ENCODE data around the gene MYO10. TPM values are rescaled to one million over a fixed set of nuclear protein-coding genes. Genes with fewer than 3 reads are reported as not detected.

Gene MYO10
- total and polyA plus RNA-seq, 2 donors (not counting 3 experiments of a cell fraction or from before 2014, with no cell fraction given): 36.0 to 148 TPM

GRCh38 chr5:16961131-16961530 is 25.0 kb upstream of the MYO10 start:
- POLR2A ChIA-PET: no interaction called here
- H3K79me2 ChIP-seq (ENCODE audit: control insufficient read depth, insufficient read depth, low read length): no peaks in the 10 kb centered on the region
- CTCF ChIA-PET: interaction anchor here (1.3 to 1.6 kb wide), 2 partner anchors 13 to 229 kb away, joined by 3 to 5 read pairs; no protein-coding TSS in a partner anchor

DNA sequence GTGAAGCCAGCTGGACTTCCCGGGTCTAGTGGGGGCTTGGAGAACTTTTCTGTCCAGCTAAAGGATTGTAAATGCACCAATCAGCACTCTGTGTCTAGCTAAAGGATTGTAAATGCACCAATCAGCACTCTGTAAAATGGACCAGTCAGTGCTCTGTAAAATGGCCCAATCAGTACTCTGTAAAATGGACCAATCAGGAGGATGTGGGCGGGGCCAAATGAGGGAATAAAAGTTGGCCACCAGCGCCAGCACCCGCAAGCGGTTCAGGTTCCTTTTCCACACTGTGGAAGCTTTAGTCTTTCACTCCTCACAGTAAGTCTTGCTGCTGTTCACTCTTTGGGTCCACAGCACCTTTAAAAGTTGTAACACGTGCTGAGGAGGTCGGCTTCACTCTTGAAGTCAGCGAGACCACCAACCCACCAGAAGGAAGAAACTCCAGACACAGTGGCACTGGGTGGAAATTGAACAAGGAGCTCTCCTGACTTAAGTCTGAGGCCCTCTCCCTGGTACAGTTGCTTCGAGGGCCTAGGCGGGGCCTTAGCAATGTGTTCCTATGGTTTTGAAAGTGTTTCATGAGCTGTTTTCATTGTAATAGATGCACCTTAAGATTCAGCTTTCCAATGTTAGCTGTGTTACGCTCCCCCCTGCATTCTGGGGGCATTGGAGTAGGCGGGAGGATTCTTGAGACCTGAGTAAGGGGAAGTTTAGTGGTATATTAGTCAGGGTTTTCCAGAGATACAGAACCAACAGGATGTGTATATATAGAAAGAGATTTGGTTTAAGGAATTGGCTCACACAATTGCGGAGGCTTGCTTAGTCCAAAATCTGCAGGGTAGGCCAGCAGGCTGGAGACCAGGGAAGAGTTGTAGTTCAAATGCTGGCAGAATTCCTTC is 21.5 kb upstream of the MYO10 start:
- TF ChIP-seq POLR2A (IDR thresholded peaks at IDR 0.05; ENCODE audit: low read depth, low read length): no peak
- TF ChIP-seq, protein P1, sequence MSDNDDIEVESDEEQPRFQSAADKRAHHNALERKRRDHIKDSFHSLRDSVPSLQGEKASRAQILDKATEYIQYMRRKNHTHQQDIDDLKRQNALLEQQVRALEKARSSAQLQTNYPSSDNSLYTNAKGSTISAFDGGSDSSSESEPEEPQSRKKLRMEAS (IDR thresholded peaks at IDR 0.05; ENCODE audit: insufficient read depth, insufficient read length): no peak
- peak; percentile 75 for TF ChIP-seq JUN (IDR thresholded peaks at IDR 0.05; ENCODE audit: borderline replicate concordance, insufficient read depth, insufficient read length, low read depth)
- TF ChIP-seq EZH2 (IDR thresholded peaks at IDR 0.05; ENCODE audit: borderline replicate concordance, low read depth, low read length, severe bottlenecking): no peak
- TF ChIP-seq FOS (IDR thresholded peaks at IDR 0.05; ENCODE audit: borderline replicate concordance, insufficient read depth, low read length): peak; percentile 99
- no peak for TF ChIP-seq CTCF (IDR thresholded peaks at IDR 0.05; ENCODE audit: extremely low read depth in 1 of 2, insufficient read depth in 1 of 2, low read depth in 1 of 2, low read length in 2 of 2)
- peak; percentile 87 for TF ChIP-seq GATA2 (IDR thresholded peaks at IDR 0.05; ENCODE audit: insufficient read depth, insufficient read length, low read depth, low read length)
- TF ChIP-seq MYC (IDR thresholded peaks at IDR 0.05; ENCODE audit: low read depth, low read length): no peak
- TF ChIP-seq POLR2AphosphoS5 (IDR thresholded peaks at IDR 0.05; ENCODE audit: insufficient read depth, low read depth, low read length): peak; percentile 78
- dilution Hi-C loops (cut with MboI; ENCODE audit: extremely low pct_ligation_motif_present, low sequenced_read_pairs): no loop called here
- Histone ChIP-seq H3K4me2 (ENCODE audit: insufficient read depth, low read length) (peak overlapping the region; percentile 50), H2AFZ (ENCODE audit: low read depth, low read length) (peak overlapping the region; percentile 76), H3K9me1 (replicated peaks; ENCODE audit: control insufficient read depth, extremely low read depth, insufficient read depth, low read length) (no peaks in the 10 kb centered on the region), H3K27ac (ENCODE audit: insufficient read depth, low read depth, low read length) (peak overlapping the region; percentile 87), H3K4me3 (replicated peaks in 1 of 3; ENCODE audit: insufficient read depth in 1 of 3, low read depth in 1 of 3, low read length in 3 of 3) (no peak overlapping the region), H3K9me3 (replicated peaks; ENCODE audit: control insufficient read depth, insufficient read depth, low read length) (no peaks in the 10 kb centered on the region), H3K79me2 (ENCODE audit: control insufficient read depth, insufficient read depth, low read length) (no peaks in the 10 kb centered on the region), H3K4me1 (ENCODE audit: control insufficient read depth, extremely low read depth, insufficient read depth, low read length) (peaks cover 12% of the 10 kb centered on the region), H3K9ac (replicated peaks; ENCODE audit: extremely low read depth, insufficient read depth, low read length) (peak overlapping the region; percentile 25), H3K36me3 (ENCODE audit: control insufficient read depth in 2 of 2, extremely low read depth in 1 of 2, insufficient read depth in 2 of 2, low read length in 2 of 2) (no peaks in the 10 kb centered on the region), H3K27me3 (ENCODE audit: control insufficient read depth in 2 of 2, insufficient read depth in 2 of 2, low read length in 2 of 2) (no peaks in the 10 kb centered on the region), H4K20me1 (replicated peaks; ENCODE audit: control insufficient read depth, extremely low read depth, insufficient read depth, low read length) (no peaks in the 10 kb centered on the region)
- intact Hi-C loops (cut with micrococcal nuclease): loop anchor here (1.0 to 2.0 kb wide), 2 partner anchors 21 to 37 kb away; partner anchors contain the start of gene MYO10
- TSS peak; percentile 66 for BruUV-seq (replicated peaks)
- ChIA-PET CTCF (interaction anchor here (0.9 to 1.3 kb wide), 7 partner anchors 8 to 232 kb away, joined by 3 to 9 read pairs (median 4); partner anchors contain the start of gene MYO10), POLR2A (interaction anchor here (0.6 to 1.4 kb wide), 3 partner anchors 21 to 69 kb away, joined by 3 read pairs; no protein-coding TSS in a partner anchor)
- FAIRE-seq: peak; percentile 92
- peak; percentile 89 for DNase-seq (ENCODE audit: low read depth, low spot score)

More at GRCh38 chr5:16961131-16961530, 25.0 kb upstream of the MYO10 start:
- Histone ChIP-seq H3K4me1 (ENCODE audit: control insufficient read depth, extremely low read depth, insufficient read depth, low read length) (peaks cover 12% of the 10 kb centered on the region), H3K9me3 (replicated peaks; ENCODE audit: control insufficient read depth, insufficient read depth, low read length) (no peaks in the 10 kb centered on the region), H3K4me2 (ENCODE audit: insufficient read depth, low read length) (no peak overlapping the region), H3K27me3 (ENCODE audit: control insufficient read depth in 2 of 2, insufficient read depth in 2 of 2, low read length in 2 of 2) (no peaks in the 10 kb centered on the region), H3K9me1 (replicated peaks; ENCODE audit: control insufficient read depth, extremely low read depth, insufficient read depth, low read length) (no peaks in the 10 kb centered on the region), H2AFZ (ENCODE audit: low read depth, low read length) (no peak overlapping the region), H4K20me1 (replicated peaks; ENCODE audit: control insufficient read depth, extremely low read depth, insufficient read depth, low read length) (no peaks in the 10 kb centered on the region), H3K27ac (ENCODE audit: insufficient read depth, low read depth, low read length) (no peak overlapping the region), H3K4me3 (replicated peaks in 1 of 3; ENCODE audit: insufficient read depth in 1 of 3, low read depth in 1 of 3, low read length in 3 of 3) (no peak overlapping the region), H3K36me3 (ENCODE audit: control insufficient read depth in 2 of 2, extremely low read depth in 1 of 2, insufficient read depth in 2 of 2, low read length in 2 of 2) (no peaks in the 10 kb centered on the region), H3K9ac (replicated peaks; ENCODE audit: extremely low read depth, insufficient read depth, low read length) (no peak overlapping the region)
- TF ChIP-seq FOS (IDR thresholded peaks at IDR 0.05; ENCODE audit: borderline replicate concordance, insufficient read depth, low read length): no peak
- no peak for TF ChIP-seq MYC (IDR thresholded peaks at IDR 0.05; ENCODE audit: low read depth, low read length)
- TF ChIP-seq POLR2A (IDR thresholded peaks at IDR 0.05; ENCODE audit: low read depth, low read length): no peak
- no peak for TF ChIP-seq POLR2AphosphoS5 (IDR thresholded peaks at IDR 0.05; ENCODE audit: insufficient read depth, low read depth, low read length)
- intact Hi-C loops (cut with micrococcal nuclease): no loop called here
- dilution Hi-C loops (cut with MboI; ENCODE audit: extremely low pct_ligation_motif_present, low sequenced_read_pairs): no loop called here
- FAIRE-seq (no peak), DNase-seq (ENCODE audit: low read depth, low spot score) (no peak)
- no TSS peak for BruUV-seq (replicated peaks)
